Suprapubic skin (tissue), 4 donors: ENCODE measurements around the gene MTREX. TPM values are rescaled to one million over a fixed set of nuclear protein-coding genes. Genes with fewer than 3 reads are reported as not detected.

ENCODE experiments used
- DNase-seq, 2 donors: peaks; one replicate each; pipeline ENCODE4 v3.0.0-alpha.2; 2019; ENCODE audit warnings: low spot score in 2 of 2
- H3K27ac ChIP-seq: fragments of 200-600 bp; sonication (generic); one replicate; pipeline ENCODE4 v1.5.1; 2019
- H3K27me3 ChIP-seq: fragments of 200-600 bp; sonication (generic); one replicate; pipeline ENCODE4 v1.5.1; 2019
- H3K36me3 ChIP-seq: fragments of 200-600 bp; sonication (generic); one replicate; pipeline ENCODE4 v1.5.1; 2019
- H3K4me1 ChIP-seq: fragments of 200-600 bp; sonication (generic); one replicate; pipeline ENCODE4 v1.5.1; 2019
- H3K4me3 ChIP-seq: fragments of 200-600 bp; sonication (generic); one replicate; pipeline ENCODE4 v1.5.1; 2019; ENCODE audit warnings: mild to moderate bottlenecking
- H3K9me3 ChIP-seq: fragments of 200-600 bp; sonication (generic); one replicate; pipeline ENCODE4 v1.5.1; 2019
- EP300 ChIP-seq: sonication (generic); formaldehyde crosslinking; IDR thresholded peaks from one replicate; pipeline ENCODE4 v1.6.1; 2017; ENCODE audit warnings: antibody characterized with exemption
- POLR2A ChIP-seq, 2 donors: fragments of 450-650 bp; IDR thresholded peaks; one replicate each; pipeline ENCODE4 v1.6.1; 2017; ENCODE audit warnings: antibody characterized with exemption in 2 of 2, mild to moderate bottlenecking in 2 of 2, moderate library complexity in 2 of 2
- POLR2AphosphoS5 ChIP-seq, 3 donors: sonication (generic); formaldehyde crosslinking; IDR thresholded peaks; one replicate each; pipeline ENCODE4 v1.6.1; 2017; ENCODE audit warnings: antibody characterized with exemption in 3 of 3
- WGBS: methylation state at CpG from one replicate; pipeline ENCODE4 v1.1.5; 2018; 5-methylcytosine and 5-hydroxymethylcytosine counted together
- total RNA-seq, 4 donors: library from RNA; depleted of rRNA; stranded (reverse); fragments of >200 nt; gene quantifications; one replicate each; pipeline ENCODE4 v1.1.0, GENCODE V29; 2016
- TF ChIP-seq, protein P1 (sequence below), 2 donors: fragments of 200-600 bp in 1 of 2; fragments of 450-650 bp in 1 of 2; sonication (generic) in 1 of 2; IDR thresholded peaks; one replicate each; pipeline ENCODE4 v1.5.1; 2016 to 2019; ENCODE audit warnings: antibody characterized with exemption in 2 of 2, mild to moderate bottlenecking in 1 of 2, moderate library complexity in 1 of 2

MTREX gene
- total RNA-seq, 4 donors from 2014 or later = 50.0 to 131 (median 70.8) TPM

- H3K27me3 ChIP-seq = no peaks in the 10 kb centered on the region
- no peaks in the 10 kb centered on the region for H3K4me1 ChIP-seq
- H3K4me3 ChIP-seq = no peak overlapping the region
- no peak for DNase-seq
- no peak for TF ChIP-seq POLR2AphosphoS5 (IDR thresholded peaks at IDR 0.05)
- no peak for TF ChIP-seq POLR2A (IDR thresholded peaks at IDR 0.05)
- TF ChIP-seq EP300 = no peak
- TF ChIP-seq, protein P1, sequence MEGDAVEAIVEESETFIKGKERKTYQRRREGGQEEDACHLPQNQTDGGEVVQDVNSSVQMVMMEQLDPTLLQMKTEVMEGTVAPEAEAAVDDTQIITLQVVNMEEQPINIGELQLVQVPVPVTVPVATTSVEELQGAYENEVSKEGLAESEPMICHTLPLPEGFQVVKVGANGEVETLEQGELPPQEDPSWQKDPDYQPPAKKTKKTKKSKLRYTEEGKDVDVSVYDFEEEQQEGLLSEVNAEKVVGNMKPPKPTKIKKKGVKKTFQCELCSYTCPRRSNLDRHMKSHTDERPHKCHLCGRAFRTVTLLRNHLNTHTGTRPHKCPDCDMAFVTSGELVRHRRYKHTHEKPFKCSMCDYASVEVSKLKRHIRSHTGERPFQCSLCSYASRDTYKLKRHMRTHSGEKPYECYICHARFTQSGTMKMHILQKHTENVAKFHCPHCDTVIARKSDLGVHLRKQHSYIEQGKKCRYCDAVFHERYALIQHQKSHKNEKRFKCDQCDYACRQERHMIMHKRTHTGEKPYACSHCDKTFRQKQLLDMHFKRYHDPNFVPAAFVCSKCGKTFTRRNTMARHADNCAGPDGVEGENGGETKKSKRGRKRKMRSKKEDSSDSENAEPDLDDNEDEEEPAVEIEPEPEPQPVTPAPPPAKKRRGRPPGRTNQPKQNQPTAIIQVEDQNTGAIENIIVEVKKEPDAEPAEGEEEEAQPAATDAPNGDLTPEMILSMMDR (IDR thresholded peaks at IDR 0.05) = no peak
- no peak overlapping the region for H3K27ac ChIP-seq
- 92% methylated on average over 1 of the region's 1 CpG for WGBS
- H3K36me3 ChIP-seq = no peaks in the 10 kb centered on the region
- H3K9me3 ChIP-seq = no peaks in the 10 kb centered on the region
Observed at GRCh38 chr5:55471468-55471867, 163.7 kb downstream of the MTREX start.

- WGBS = 92% methylated on average over 1 of the region's 1 CpG
- TF ChIP-seq, protein P1 (IDR thresholded peaks at IDR 0.05) = no peak
- no peak for TF ChIP-seq POLR2A (IDR thresholded peaks at IDR 0.05)
- no peak for TF ChIP-seq POLR2AphosphoS5 (IDR thresholded peaks at IDR 0.05)
- no peak for TF ChIP-seq EP300
Observed at GRCh38 chr5:55472642-55473041, 164.9 kb downstream of the MTREX start.

More at GRCh38 chr5:55472642-55473041, 164.9 kb downstream of the MTREX start:
- no peak for DNase-seq
- Histone ChIP-seq H3K36me3 (no peaks in the 10 kb centered on the region), H3K4me1 (no peaks in the 10 kb centered on the region), H3K9me3 (no peaks in the 10 kb centered on the region), H3K27me3 (no peaks in the 10 kb centered on the region), H3K4me3 (no peak overlapping the region), H3K27ac (no peak overlapping the region)

Other genes starting within 250 kb of the MTREX start
- not detected for gene GZMA, start 205.3 kb upstream of the MTREX start, total RNA-seq
- 1 to 10 TPM; 5.1 to 7.9 (median 5.8) TPM for gene GPX8, start 147.8 kb upstream of the MTREX start, total RNA-seq
- gene CDC20B, start 134.8 kb upstream of the MTREX start, total RNA-seq = not detected
- gene MCIDAS, start 80.7 kb upstream of the MTREX start, total RNA-seq = not detected
- gene CCNO, start 74.4 kb upstream of the MTREX start, total RNA-seq = 1 to 10 TPM; 1.0 to 3.8 (median 2.4) TPM
- gene DHX29, start 295 bp upstream of the MTREX start, total RNA-seq = 10 to 100 TPM; 16.5 to 32.9 (median 25.9) TPM
- gene PLPP1, start 227.0 kb downstream of the MTREX start, total RNA-seq = 10 to 100 TPM; 57.8 to 81.6 (median 69.1) TPM